HepG2 (cell line): Measurements from ENCODE around the gene OTOP1. TPM values are rescaled to one million over a fixed set of nuclear protein-coding genes. Genes with fewer than 3 reads are reported as not detected.

Experiments
- AGO2 ChIP-seq: fragments of 200-400 bp; formaldehyde crosslinking; optimal IDR thresholded peaks from 2 replicates; pipeline ENCODE3; 2017; ENCODE audit warnings: mild to moderate bottlenecking, low read depth, low read length, moderate library complexity
- DNMT1 ChIP-seq: sonication (generic); formaldehyde crosslinking; IDR thresholded peaks from 2 replicates; pipeline ENCODE4 v1.5.1; 2020; ENCODE audit warnings: mild to moderate bottlenecking, missing genetic modification reagents
- HMG20B ChIP-seq: conservative IDR thresholded peaks from 2 replicates; pipeline ENCODE4 v1.6.1; 2016; ENCODE audit warnings: missing genetic modification reagents, missing compliant biosample characterization
- KDM5B ChIP-seq: sonication (generic); formaldehyde crosslinking; IDR thresholded peaks from 2 replicates; pipeline ENCODE4 v1.4.0; 2020; ENCODE audit warnings: missing genetic modification reagents, mild to moderate bottlenecking, borderline replicate concordance
- KLF13 ChIP-seq: sonication (generic); formaldehyde crosslinking; IDR thresholded peaks from 2 replicates; pipeline ENCODE4 v1.4.0; 2020; ENCODE audit warnings: mild to moderate bottlenecking, missing genetic modification reagents
- MAFG ChIP-seq: sonication (generic); formaldehyde crosslinking; IDR thresholded peaks from 2 replicates; pipeline ENCODE4 v1.5.1; 2020; ENCODE audit warnings: mild to moderate bottlenecking, missing genetic modification reagents
- NFYB ChIP-seq: sonication (generic); formaldehyde crosslinking; IDR thresholded peaks from 2 replicates; pipeline ENCODE4 v1.4.0; 2020; ENCODE audit warnings: missing genetic modification reagents
- NR2C2 ChIP-seq: sonication (generic); formaldehyde crosslinking; IDR thresholded peaks from 2 replicates; pipeline ENCODE4 v1.4.0; 2020; ENCODE audit warnings: missing genetic modification reagents, mild to moderate bottlenecking, moderate library complexity, borderline replicate concordance
- SMARCC2 ChIP-seq: fragments of 450-650 bp; IDR thresholded peaks from 2 replicates; pipeline ENCODE4 v1.6.1; 2017; ENCODE audit warnings: antibody characterized with exemption, mild to moderate bottlenecking
- SSRP1 ChIP-seq: IDR thresholded peaks from 2 replicates; pipeline ENCODE4 v1.6.1; 2016; ENCODE audit warnings: control low read depth
- TRIM24 ChIP-seq: sonication (generic); formaldehyde crosslinking; IDR thresholded peaks from 2 replicates; pipeline ENCODE4 v1.8.0; 2022; ENCODE audit warnings: mild to moderate bottlenecking, missing genetic modification reagents
- ZBTB7A ChIP-seq: sonication (generic); formaldehyde crosslinking; IDR thresholded peaks from 2 replicates; pipeline ENCODE4 v1.8.0; 2022; ENCODE audit warnings: mild to moderate bottlenecking, missing genetic modification reagents
- ZBTB7B ChIP-seq: sonication (generic); formaldehyde crosslinking; IDR thresholded peaks from 2 replicates; pipeline ENCODE4 v1.4.0; 2020; ENCODE audit warnings: missing genetic modification reagents
- ZEB1 ChIP-seq: IDR thresholded peaks from 2 replicates; pipeline ENCODE4 v1.6.1; 2012; ENCODE audit warnings: mild to moderate bottlenecking, low read depth, inconsistent platforms; ENCODE audit not compliant: insufficient replicate concordance
- ZNF20 ChIP-seq: sonication (generic); formaldehyde crosslinking; IDR thresholded peaks from 2 replicates; pipeline ENCODE4 v1.4.0; 2020; ENCODE audit warnings: mild to moderate bottlenecking, moderate library complexity, missing genetic modification reagents
- ZNF274 ChIP-seq: sonication (generic); formaldehyde crosslinking; IDR thresholded peaks from 2 replicates; pipeline ENCODE4 v1.5.1; 2020; ENCODE audit warnings: mild to moderate bottlenecking, missing genetic modification reagents
- ZNF660 ChIP-seq: sonication (generic); formaldehyde crosslinking; IDR thresholded peaks from 2 replicates; pipeline ENCODE4 v1.5.1; 2020; ENCODE audit warnings: mild to moderate bottlenecking, low read depth, missing genetic modification reagents, borderline replicate concordance
- polyA plus RNA-seq, 8 experiments: library from polyadenylated mRNA; depleted of rRNA in 3 of 8; stranded (reverse) in 7 of 8; unstranded in 1 of 8; fragments of >200 nt; fragmentation: Illumina TruSeq in 4 of 8; extraction: Trizol in 4 of 8; gene quantifications; 2 replicates each; pipeline versions ENCODE4 v1.2.1 to v1.2.3, GENCODE V29; 2011 to 2016; ENCODE audit warnings: low read depth in 4 of 8, missing spikeins in 1 of 8, mixed read lengths in 1 of 8; ENCODE audit not compliant: insufficient read depth in 1 of 8
- total RNA-seq, 5 experiments: library from RNA; depleted of rRNA; stranded (reverse); fragments of >200 nt; fragmentation: Illumina TruSeq; extraction: Trizol; gene quantifications; 2 replicates each; pipeline ENCODE4 v1.2.3, GENCODE V29; 2016; ENCODE audit warnings: low read depth in 1 of 5
- TF ChIP-seq, protein P1 (sequence below): sonication (generic); formaldehyde crosslinking; IDR thresholded peaks from 2 replicates; pipeline ENCODE4 v1.4.0; 2020; ENCODE audit warnings: mild to moderate bottlenecking, missing genetic modification reagents
- TF ChIP-seq, protein P2 (sequence below): IDR thresholded peaks from 2 replicates; pipeline ENCODE4 v1.6.1; 2016; ENCODE audit warnings: missing biosample characterization, missing genetic modification reagents, low read depth
- TF ChIP-seq, protein P3 (sequence below): sonication (generic); formaldehyde crosslinking; IDR thresholded peaks from 2 replicates; pipeline ENCODE4 v1.5.0; 2020; ENCODE audit warnings: mild to moderate bottlenecking, missing genetic modification reagents, borderline replicate concordance
- TF ChIP-seq, protein P4 (sequence below): sonication (generic); formaldehyde crosslinking; IDR thresholded peaks from 2 replicates; pipeline ENCODE4 v1.4.0; 2020; ENCODE audit warnings: mild to moderate bottlenecking, low read depth, missing genetic modification reagents
- TF ChIP-seq, protein P5 (sequence below): sonication (generic); formaldehyde crosslinking; IDR thresholded peaks from 2 replicates; pipeline ENCODE4 v1.8.1; 2022; ENCODE audit warnings: low read depth, mild to moderate bottlenecking, missing genetic modification reagents

OTOP1 gene
- total and polyA plus RNA-seq, 2 of the 13 experiments (the other 11 are each of a cell fraction or from before 2014, with no cell fraction given) = not detected

DNA sequence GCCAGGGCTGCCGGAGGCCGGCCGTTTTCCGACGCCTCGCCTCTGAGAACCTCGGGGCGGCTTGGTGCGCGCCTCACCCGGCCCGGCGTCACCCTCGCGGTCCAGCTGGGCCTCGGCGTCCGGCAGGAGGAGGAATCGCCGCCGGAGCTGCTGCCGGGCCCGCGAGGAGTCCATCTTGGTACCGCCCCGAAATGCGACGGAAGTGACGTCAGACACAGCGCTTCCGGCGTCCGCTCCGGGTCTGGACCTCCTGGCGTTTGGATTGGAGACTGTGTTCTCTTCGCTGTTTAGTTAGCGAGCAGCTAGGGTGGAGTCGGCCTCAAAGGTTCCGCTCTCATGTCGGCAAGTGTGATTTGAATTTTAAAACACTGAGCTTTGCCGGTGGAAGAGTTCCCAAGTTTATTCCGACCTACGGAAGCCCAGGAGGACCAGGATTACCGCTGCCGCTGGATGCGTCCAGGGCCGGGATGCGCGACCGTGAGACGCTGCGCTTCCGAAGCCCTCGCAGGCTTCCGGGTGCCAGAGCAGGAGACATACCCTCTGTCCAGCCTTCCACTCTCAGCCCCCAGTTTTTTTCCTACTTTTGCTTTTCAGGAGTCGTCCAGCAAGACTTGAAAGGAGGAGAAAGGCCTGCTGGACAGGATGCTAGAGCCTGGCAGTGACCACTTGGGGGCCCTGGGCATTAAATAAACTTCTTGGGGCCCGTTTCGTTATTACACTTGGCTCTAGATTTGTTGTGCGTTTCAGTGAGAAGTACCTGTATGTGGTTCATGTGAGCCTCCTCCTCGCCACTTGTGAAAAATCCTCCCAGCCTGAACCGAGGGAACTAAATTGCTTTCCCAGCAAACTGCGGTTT, 21.5 kb upstream of the OTOP1 start, which contains the start of gene TMEM128 (continued):
- TF ChIP-seq, protein P1, sequence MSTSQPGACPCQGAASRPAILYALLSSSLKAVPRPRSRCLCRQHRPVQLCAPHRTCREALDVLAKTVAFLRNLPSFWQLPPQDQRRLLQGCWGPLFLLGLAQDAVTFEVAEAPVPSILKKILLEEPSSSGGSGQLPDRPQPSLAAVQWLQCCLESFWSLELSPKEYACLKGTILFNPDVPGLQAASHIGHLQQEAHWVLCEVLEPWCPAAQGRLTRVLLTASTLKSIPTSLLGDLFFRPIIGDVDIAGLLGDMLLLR (CRISPR knock-in tag) = peak; percentile 85
- TF ChIP-seq KDM5B (CRISPR knock-in tag) (peak; percentile 76), ZNF274 (CRISPR knock-in tag) (0 out of 2 replicates have a peak, but pooled peaks have one; percentile 17), SSRP1 (no peak), AGO2 (peak; percentile 60), MAFG (no peak), ZEB1 (no peak), DNMT1 (CRISPR knock-in tag) (no peak), ZBTB7A (no peak), SMARCC2 (no peak), TRIM24 (no peak), ZNF660 (CRISPR knock-in tag) (no peak), NFYB (CRISPR knock-in tag) (peak; percentile 69), HMG20B (CRISPR knock-in tag) (0 out of 2 replicates have a peak, but pooled peaks have one; percentile 4), NR2C2 (CRISPR knock-in tag) (peak; percentile 8; the same call in 1 of the 2 replicates), ZNF20 (CRISPR knock-in tag) (peak; percentile 82; the same call in 1 of the 2 replicates), ZBTB7B (no peak), KLF13 (CRISPR knock-in tag) (no peak)
- TF ChIP-seq, protein P2, sequence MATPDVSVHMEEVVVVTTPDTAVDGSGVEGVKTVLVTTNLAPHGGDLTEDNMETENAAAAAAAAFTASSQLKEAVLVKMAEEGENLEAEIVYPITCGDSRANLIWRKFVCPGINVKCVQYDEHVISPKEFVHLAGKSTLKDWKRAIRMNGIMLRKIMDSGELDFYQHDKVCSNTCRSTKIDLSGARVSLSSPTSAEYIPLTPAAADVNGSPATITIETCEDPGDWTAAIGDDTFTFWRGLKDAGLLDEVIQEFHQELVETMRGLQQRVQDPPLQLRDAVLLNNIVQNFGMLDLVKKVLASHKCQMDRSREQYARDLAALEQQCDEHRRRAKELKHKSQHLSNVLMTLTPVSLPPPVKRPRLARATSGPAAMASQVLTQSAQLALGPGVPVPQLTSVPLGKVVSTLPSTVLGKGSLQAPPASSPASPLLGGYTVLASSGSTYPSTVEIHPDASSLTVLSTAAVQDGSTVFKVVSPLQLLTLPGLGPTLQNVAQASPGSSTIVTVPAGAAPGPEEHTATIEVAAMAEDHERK (CRISPR knock-in tag) = 0 out of 2 replicates have a peak, but pooled peaks have one; percentile 17
- TF ChIP-seq, protein P3, sequence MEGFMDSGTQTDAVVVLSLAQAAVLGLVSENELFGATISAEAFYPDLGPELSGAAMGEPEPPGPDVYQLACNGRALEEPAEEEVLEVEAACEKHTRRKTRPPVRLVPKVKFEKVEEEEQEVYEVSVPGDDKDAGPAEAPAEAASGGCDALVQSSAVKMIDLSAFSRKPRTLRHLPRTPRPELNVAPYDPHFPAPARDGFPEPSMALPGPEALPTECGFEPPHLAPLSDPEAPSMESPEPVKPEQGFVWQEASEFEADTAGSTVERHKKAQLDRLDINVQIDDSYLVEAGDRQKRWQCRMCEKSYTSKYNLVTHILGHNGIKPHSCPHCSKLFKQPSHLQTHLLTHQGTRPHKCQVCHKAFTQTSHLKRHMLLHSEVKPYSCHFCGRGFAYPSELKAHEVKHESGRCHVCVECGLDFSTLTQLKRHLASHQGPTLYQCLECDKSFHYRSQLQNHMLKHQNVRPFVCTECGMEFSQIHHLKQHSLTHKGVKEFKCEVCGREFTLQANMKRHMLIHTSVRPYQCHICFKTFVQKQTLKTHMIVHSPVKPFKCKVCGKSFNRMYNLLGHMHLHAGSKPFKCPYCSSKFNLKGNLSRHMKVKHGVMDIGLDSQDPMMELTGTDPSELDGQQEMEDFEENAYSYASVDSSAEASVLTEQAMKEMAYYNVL (CRISPR knock-in tag) = peak; percentile 45; the same call in 1 of the 2 replicates
- TF ChIP-seq, protein P4, sequence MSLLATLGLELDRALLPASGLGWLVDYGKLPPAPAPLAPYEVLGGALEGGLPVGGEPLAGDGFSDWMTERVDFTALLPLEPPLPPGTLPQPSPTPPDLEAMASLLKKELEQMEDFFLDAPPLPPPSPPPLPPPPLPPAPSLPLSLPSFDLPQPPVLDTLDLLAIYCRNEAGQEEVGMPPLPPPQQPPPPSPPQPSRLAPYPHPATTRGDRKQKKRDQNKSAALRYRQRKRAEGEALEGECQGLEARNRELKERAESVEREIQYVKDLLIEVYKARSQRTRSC (CRISPR knock-in tag) = 0 out of 2 replicates have a peak, but pooled peaks have one; percentile 61
- TF ChIP-seq, protein P5, sequence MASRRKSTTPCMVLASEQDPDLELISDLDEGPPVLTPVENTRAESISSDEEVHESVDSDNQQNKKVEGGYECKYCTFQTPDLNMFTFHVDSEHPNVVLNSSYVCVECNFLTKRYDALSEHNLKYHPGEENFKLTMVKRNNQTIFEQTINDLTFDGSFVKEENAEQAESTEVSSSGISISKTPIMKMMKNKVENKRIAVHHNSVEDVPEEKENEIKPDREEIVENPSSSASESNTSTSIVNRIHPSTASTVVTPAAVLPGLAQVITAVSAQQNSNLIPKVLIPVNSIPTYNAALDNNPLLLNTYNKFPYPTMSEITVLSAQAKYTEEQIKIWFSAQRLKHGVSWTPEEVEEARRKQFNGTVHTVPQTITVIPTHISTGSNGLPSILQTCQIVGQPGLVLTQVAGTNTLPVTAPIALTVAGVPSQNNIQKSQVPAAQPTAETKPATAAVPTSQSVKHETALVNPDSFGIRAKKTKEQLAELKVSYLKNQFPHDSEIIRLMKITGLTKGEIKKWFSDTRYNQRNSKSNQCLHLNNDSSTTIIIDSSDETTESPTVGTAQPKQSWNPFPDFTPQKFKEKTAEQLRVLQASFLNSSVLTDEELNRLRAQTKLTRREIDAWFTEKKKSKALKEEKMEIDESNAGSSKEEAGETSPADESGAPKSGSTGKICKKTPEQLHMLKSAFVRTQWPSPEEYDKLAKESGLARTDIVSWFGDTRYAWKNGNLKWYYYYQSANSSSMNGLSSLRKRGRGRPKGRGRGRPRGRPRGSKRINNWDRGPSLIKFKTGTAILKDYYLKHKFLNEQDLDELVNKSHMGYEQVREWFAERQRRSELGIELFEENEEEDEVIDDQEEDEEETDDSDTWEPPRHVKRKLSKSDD = peak; percentile 63; the same call in 1 of the 2 replicates
